ENCODE measurements around the gene GIT2.

DNA sequence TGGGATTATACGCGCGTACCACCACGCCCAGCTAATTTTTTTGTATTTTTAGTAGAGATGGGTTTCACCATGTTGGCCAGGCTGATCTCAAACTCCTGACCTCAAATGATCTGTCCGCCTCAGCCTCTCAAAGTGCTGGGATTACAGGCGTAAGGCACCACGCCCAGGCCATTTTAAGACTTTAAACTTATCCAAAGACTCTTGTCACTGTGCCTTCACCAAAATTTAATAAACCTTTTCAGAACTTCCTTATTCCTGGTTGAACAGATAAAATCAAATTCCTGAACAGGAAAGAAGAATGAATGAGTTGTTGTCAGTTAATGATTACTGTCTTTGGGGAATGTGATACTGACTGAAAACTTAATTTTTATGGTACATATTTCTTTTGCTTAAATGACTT lies 37.8 kb downstream of the GIT2 start:
- TF ChIP-seq, protein P1, sequence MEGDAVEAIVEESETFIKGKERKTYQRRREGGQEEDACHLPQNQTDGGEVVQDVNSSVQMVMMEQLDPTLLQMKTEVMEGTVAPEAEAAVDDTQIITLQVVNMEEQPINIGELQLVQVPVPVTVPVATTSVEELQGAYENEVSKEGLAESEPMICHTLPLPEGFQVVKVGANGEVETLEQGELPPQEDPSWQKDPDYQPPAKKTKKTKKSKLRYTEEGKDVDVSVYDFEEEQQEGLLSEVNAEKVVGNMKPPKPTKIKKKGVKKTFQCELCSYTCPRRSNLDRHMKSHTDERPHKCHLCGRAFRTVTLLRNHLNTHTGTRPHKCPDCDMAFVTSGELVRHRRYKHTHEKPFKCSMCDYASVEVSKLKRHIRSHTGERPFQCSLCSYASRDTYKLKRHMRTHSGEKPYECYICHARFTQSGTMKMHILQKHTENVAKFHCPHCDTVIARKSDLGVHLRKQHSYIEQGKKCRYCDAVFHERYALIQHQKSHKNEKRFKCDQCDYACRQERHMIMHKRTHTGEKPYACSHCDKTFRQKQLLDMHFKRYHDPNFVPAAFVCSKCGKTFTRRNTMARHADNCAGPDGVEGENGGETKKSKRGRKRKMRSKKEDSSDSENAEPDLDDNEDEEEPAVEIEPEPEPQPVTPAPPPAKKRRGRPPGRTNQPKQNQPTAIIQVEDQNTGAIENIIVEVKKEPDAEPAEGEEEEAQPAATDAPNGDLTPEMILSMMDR (IDR thresholded peaks at IDR 0.05), result no peak
- no peak for TF ChIP-seq POLR2A (IDR thresholded peaks at IDR 0.05)

Measured in breast epithelium (tissue), 3 donors.